Mucosa of descending colon (tissue), 3 donors: Measurements from ENCODE around the gene CALU. TPM values are rescaled to one million over a fixed set of nuclear protein-coding genes. Genes with fewer than 3 reads are reported as not detected.
A peak's percentile ranks its signal among the peaks of the same experiment; 100 is the strongest.

Source experiments
- ATAC-seq: fragments of 200-7000 bp; cut with Tn5 transposase; one replicate; pipeline ENCODE4 v1.9.1; 2020; ENCODE audit warnings: mild to moderate bottlenecking, moderate library complexity
- DNase-seq, 3 donors: peaks; one replicate each; pipeline ENCODE4 v3.0.0-alpha.2; 2020
- H3K36me3 ChIP-seq: fragments of 200-600 bp; one replicate; pipeline ENCODE4 v1.8.0; 2021; ENCODE audit warnings: low read depth, mild to moderate bottlenecking
- H3K4me1 ChIP-seq: fragments of 200-600 bp; one replicate; pipeline ENCODE4 v1.8.0; 2021; ENCODE audit warnings: low read depth, mild to moderate bottlenecking
- H3K4me3 ChIP-seq: fragments of 200-600 bp; one replicate; pipeline ENCODE4 v1.8.0; 2021; ENCODE audit warnings: mild to moderate bottlenecking
- H3K9me3 ChIP-seq: fragments of 200-600 bp; one replicate; pipeline ENCODE4 v1.8.0; 2021; ENCODE audit warnings: mild to moderate bottlenecking
- intact Hi-C, 2 donors: fragments of 100-400 bp; cut with DNase I in 1 of 2; cut with micrococcal nuclease in 1 of 2; formaldehyde crosslinking; loops; one replicate each; pipeline versions ENCODE4 v1.11.0 to v1.11.1; 2022; cut with DNase I, micrococcal nuclease
- total RNA-seq, 3 donors: library from RNA; stranded (reverse); fragmentation: NEBNext Ultra II Directional in 2 of 3; extraction: Animal tissue kit (Norgen Biotek cat#: 25700) in 2 of 3; gene quantifications; one replicate each; pipeline versions ENCODE4 v1.2.1 to v1.2.4, GENCODE V29; 2021 to 2023
- TF ChIP-seq, protein P1 (sequence below): fragments of 200-600 bp; IDR thresholded peaks from one replicate; pipeline ENCODE4 v1.8.0; 2022; ENCODE audit warnings: antibody characterized with exemption, mild to moderate bottlenecking
- donor health status: DM: no; HTN: no; CAD: no; lungs with moderate emphysema.
- donor health status: DM: no; HTN: no; CAD: no.
- donor health status: DM: no; HTN: yes; CAD: no.

Gene CALU
- total RNA-seq, 3 donors from 2014 or later: 20.6 to 133 (median 54.4) TPM

DNA sequence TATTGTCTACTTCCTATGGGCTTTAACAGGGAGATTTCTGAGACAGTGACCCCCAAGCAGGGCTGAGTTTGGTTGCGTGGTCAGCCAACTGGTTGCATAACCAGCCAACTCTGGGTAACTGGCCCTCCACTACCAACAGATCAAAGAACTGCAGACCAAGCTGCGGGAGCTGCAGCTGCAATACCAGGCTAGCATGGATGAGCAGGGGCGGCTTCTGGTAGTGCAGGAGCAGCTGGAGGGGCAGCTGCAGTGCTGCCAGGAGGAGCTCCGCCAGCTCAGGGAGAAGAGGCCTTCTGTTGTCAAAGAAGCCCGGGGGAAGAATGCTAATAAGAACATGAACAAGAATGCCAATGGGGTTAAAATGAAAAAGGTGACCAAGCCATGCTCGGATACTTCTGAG, 75.3 kb downstream of the CALU start:
- ATAC-seq: no peak
- H3K4me1 ChIP-seq: no peaks in the 10 kb centered on the region
- intact Hi-C loops: no loop called here
- no peaks in the 10 kb centered on the region for H3K9me3 ChIP-seq
- TF ChIP-seq, protein P1, sequence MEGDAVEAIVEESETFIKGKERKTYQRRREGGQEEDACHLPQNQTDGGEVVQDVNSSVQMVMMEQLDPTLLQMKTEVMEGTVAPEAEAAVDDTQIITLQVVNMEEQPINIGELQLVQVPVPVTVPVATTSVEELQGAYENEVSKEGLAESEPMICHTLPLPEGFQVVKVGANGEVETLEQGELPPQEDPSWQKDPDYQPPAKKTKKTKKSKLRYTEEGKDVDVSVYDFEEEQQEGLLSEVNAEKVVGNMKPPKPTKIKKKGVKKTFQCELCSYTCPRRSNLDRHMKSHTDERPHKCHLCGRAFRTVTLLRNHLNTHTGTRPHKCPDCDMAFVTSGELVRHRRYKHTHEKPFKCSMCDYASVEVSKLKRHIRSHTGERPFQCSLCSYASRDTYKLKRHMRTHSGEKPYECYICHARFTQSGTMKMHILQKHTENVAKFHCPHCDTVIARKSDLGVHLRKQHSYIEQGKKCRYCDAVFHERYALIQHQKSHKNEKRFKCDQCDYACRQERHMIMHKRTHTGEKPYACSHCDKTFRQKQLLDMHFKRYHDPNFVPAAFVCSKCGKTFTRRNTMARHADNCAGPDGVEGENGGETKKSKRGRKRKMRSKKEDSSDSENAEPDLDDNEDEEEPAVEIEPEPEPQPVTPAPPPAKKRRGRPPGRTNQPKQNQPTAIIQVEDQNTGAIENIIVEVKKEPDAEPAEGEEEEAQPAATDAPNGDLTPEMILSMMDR: no peak
- no peak for DNase-seq
- no peaks in the 10 kb centered on the region for H3K36me3 ChIP-seq
- H3K4me3 ChIP-seq: no peak overlapping the region

DNA sequence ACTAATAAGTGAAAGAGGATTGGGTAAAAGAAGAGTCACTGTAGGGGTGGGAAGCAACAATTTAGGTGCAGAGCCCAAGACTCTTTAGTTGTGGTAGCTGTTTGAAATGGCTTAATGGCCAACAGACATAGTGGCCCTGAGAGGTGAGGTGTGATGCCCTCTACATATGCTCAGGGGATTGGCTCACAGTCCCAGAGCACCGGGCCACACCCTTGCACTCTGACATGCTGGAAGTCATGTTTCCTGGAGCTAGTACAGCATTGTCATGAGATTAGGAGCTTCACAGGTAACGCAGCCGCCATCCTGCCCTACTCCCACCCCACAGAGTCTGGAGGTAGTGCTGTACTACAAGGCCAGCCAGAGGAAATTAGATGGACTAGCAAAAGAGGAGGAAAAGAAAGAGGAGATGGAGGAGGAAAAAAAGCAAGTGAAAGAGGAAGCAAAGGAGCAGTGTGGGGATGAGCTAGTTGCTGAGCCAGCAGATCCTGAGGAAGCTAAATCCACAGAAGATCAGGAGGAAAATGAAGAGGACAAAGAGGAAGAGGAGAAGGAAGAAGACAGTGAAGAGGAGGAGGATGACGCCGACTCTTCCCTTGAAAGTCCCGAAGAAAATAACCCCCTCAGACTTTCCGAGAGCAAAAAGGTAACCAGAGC, 76.3 kb downstream of the CALU start:
- ATAC-seq (peak; percentile 77), DNase-seq (no peak)
- H3K36me3 ChIP-seq: no peaks in the 10 kb centered on the region
- TF ChIP-seq, protein P1: no peak
- no peaks in the 10 kb centered on the region for H3K9me3 ChIP-seq
- H3K4me1 ChIP-seq: no peaks in the 10 kb centered on the region
- H3K4me3 ChIP-seq: no peak overlapping the region
- intact Hi-C loops: no loop called here

DNA sequence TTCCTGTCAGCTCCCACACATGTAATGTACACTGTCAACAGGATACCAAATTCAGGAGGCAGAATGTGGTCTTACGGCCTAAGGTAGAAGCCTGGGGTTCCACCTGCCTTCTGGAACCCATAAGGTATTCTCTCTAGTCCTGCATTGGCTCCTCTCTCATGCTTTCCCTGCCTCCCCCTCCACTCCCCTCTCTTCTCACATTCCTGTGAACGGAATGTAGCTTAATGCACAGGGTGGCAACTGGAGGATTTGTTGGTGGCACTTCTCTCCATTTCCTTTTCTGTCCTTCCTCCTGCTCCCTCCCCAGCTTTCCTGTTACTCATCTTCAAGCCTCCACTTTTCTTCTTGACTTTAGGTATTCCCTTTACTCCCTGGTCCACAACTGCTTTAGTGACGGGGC, 79.5 kb downstream of the CALU start:
- Histone ChIP-seq H3K4me1 (no peaks in the 10 kb centered on the region), H3K4me3 (no peak overlapping the region), H3K9me3 (no peaks in the 10 kb centered on the region), H3K36me3 (no peaks in the 10 kb centered on the region)
- ATAC-seq (no peak), DNase-seq (no peak)
- TF ChIP-seq, protein P1: no peak
- intact Hi-C loops: no loop called here

Other genes starting within 250 kb of the CALU start
- gene GARIN1A, start 67.1 kb upstream of the CALU start, total RNA-seq: 1 to 10 TPM; 1.3 to 4.5 (median 1.9) TPM
- gene OPN1SW, start 36.4 kb downstream of the CALU start, total RNA-seq: not detected
- 10 to 100 TPM in 1 of 3 donors, 1 to 10 TPM in 2; 2.1 to 37.7 (median 4.1) TPM for gene CCDC136, start 52.6 kb downstream of the CALU start, total RNA-seq
- 100 to 1,000 TPM in 1 of 3 donors, 10 to 100 TPM in 1, 1 to 10 TPM in 1; 6.9 to 267 (median 15.0) TPM for gene FLNC, start 91.0 kb downstream of the CALU start, total RNA-seq
- gene ATP6V1F, start 123.5 kb downstream of the CALU start, total RNA-seq: 10 to 100 TPM; 55.6 to 85.5 (median 82.4) TPM
- gene KCP, start 171.3 kb downstream of the CALU start, total RNA-seq: 1 to 10 TPM in 2 of 3 donors, under 1 TPM in 1; 0.47 to 1.7 (median 1.4) TPM
- 10 to 100 TPM in 1 of 3 donors, 1 to 10 TPM in 2; 6.9 to 10.1 (median 9.0) TPM for gene IRF5, start 198.6 kb downstream of the CALU start, total RNA-seq